AG04450 (cell line): Measurements from ENCODE around the gene CHRNA1. TPM values are rescaled to one million over a fixed set of nuclear protein-coding genes. Genes with fewer than 3 reads are reported as not detected.

Source experiments
- CTCF ChIA-PET: fragments of 300-600, 350-600 bp; formaldehyde crosslinking; extraction: SDS; loops from one replicate; lab custom pipeline; 2022; ENCODE audit warnings: antibody characterized with exemption, inconsistent platforms; lab: Charles Lee
- POLR2A ChIA-PET: fragments of 350-600 bp; formaldehyde crosslinking; extraction: SDS; loops from one replicate; lab custom pipeline; 2021; ENCODE audit warnings: antibody characterized with exemption, inconsistent platforms; lab: Yijun Ruan, JAX
- DNase-seq: peaks from one replicate; pipeline ENCODE4 v3.0.0-alpha.2; 2011; ENCODE audit warnings: low read depth, low spot score
- H3K27ac ChIP-seq: one replicate; pipeline ENCODE4 v1.5.1; 2012; ENCODE audit warnings: low read depth, low read length, control low read depth
- H3K27me3 ChIP-seq: one replicate; pipeline ENCODE4 v1.6.0; 2012; ENCODE audit warnings: low read length; ENCODE audit not compliant: control insufficient read depth, insufficient read depth
- H3K4me3 ChIP-seq: 2 replicates; pipeline ENCODE4 v1.5.1; 2011; ENCODE audit warnings: mild to moderate bottlenecking, low read depth, low read length, control low read depth
- H3K9me3 ChIP-seq: 2 replicates; pipeline ENCODE4 v1.5.1; 2012; ENCODE audit warnings: low read length; ENCODE audit not compliant: control insufficient read depth, insufficient read depth
- CTCF ChIP-seq: IDR thresholded peaks from 2 replicates; pipeline ENCODE4 v1.5.1; 2011; ENCODE audit warnings: low read depth, low read length, control low read depth, inconsistent platforms
- polyA plus RNA-seq: library from polyadenylated mRNA; depleted of rRNA; stranded (reverse); fragments of >200 nt; gene quantifications from 2 replicates; pipeline ENCODE4 v1.2.3, GENCODE V29; 2011

CHRNA1 gene
- polyA plus RNA-seq, 1 experiment = 2.7 TPM

GRCh38 chr2:174722942-174723592 is 41.2 kb downstream of the CHRNA1 start:
- POLR2A ChIA-PET = no interaction called here
- Histone ChIP-seq H3K27ac (no peak overlapping the region), H3K27me3 (peaks cover 22% of the 10 kb centered on the region), H3K9me3 (peaks cover under 1% of the 10 kb centered on the region; the same call in 1 of the 2 replicates), H3K4me3 (no peak overlapping the region)
- TF ChIP-seq CTCF = no peak
- DNase-seq = no peak
- CTCF ChIA-PET = interaction anchor here (0.7 kb wide), 1 partner anchor 382 kb away, joined by 3 read pairs; no protein-coding TSS in a partner anchor

DNA sequence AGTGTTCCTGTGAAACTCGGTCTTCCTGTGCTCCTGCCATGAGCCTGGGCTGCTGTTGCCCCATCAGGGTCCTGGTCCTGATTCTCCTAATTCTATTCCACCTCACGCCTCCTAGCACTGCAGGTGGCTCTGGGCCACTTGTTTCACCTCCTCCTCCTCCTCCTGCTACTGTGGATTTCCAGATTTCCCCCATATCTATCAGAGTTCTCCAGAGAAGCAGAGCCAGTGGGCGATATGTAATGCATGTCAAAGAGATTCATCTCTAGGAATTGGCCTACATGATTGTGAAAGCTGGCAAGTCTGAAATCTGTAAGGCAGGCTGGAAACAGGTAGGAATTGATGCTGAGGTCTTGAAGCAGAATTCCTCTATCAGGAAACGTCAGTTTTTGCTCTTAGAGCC is 45.3 kb downstream of the CHRNA1 start:
- no peak for TF ChIP-seq CTCF
- Histone ChIP-seq H3K27ac (no peak overlapping the region), H3K4me3 (no peak overlapping the region), H3K9me3 (peaks cover 2% of the 10 kb centered on the region; the same call in 1 of the 2 replicates), H3K27me3 (peaks cover 11% of the 10 kb centered on the region)
- ChIA-PET CTCF (interaction anchor here (0.8 to 1.0 kb wide), 2 partner anchors 136 to 272 kb away, joined by 3 to 4 read pairs; no protein-coding TSS in a partner anchor), POLR2A (no interaction called here)
- DNase-seq = no peak

DNA sequence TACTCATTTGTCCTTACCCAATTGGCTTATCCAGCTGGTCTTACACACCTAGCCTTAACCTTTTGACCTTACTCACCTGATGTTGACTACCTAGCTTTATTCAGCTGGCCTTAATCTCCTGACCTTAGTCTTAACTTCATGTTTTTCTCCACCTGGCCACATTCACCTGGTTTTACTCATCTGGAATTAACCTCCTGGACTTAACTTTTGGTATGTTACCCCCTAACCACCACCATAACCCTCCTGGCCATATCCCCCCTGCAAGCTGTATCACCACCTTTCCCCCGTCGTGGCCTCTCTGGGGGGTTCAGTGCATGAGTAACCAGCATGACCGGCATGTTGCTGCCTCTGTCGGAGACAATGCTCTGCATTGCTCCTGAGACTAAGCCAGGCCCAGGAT is 45.7 kb downstream of the CHRNA1 start:
- ChIA-PET CTCF (interaction anchor here (1.5 kb wide), 1 partner anchor 31 kb away, joined by 5 read pairs; no protein-coding TSS in a partner anchor), POLR2A (no interaction called here)
- Histone ChIP-seq H3K9me3 (peaks cover 2% of the 10 kb centered on the region; the same call in 1 of the 2 replicates), H3K27me3 (peaks cover 11% of the 10 kb centered on the region), H3K4me3 (no peak overlapping the region), H3K27ac (no peak overlapping the region)
- TF ChIP-seq CTCF = no peak
- DNase-seq = no peak

GRCh38 chr2:174717916-174718315 is 46.4 kb downstream of the CHRNA1 start:
- H3K9me3 ChIP-seq = peaks cover 2% of the 10 kb centered on the region; the same call in 1 of the 2 replicates
- POLR2A ChIA-PET = no interaction called here
- DNase-seq = no peak
- H3K27ac ChIP-seq = no peak overlapping the region
- CTCF ChIA-PET = interaction anchor here (0.9 to 1.5 kb wide), 2 partner anchors 19 to 31 kb away, joined by 3 to 5 read pairs; no protein-coding TSS in a partner anchor
- H3K27me3 ChIP-seq = peaks cover 11% of the 10 kb centered on the region
- H3K4me3 ChIP-seq = no peak overlapping the region
- no peak for TF ChIP-seq CTCF

DNA sequence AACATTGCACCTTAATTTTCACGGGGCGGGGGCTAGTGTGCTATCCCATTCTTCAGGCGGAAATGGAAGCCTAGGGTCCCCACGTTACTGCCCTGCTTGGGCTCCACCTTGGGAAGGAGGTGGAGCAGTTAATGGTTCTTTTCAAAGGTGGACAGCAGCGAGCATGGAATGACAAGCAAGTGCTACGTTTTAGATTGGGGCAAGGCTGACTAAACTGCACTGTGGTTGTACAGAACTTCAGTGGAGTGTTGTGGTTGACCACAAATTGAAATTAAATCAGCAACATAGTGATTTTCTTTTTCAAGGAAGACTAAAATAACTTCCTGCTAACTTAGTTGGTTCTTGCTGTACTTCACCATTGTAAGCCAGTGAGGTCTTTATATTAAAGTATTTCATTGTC is 47.0 kb downstream of the CHRNA1 start:
- no peak for DNase-seq
- CTCF ChIA-PET = interaction anchor here (0.9 to 1.5 kb wide), 2 partner anchors 18 to 32 kb away, joined by 3 to 5 read pairs; no protein-coding TSS in a partner anchor

More for the DNA sequence above, 47.0 kb downstream of the CHRNA1 start:
- H3K4me3 ChIP-seq = no peak overlapping the region
- POLR2A ChIA-PET = no interaction called here
- TF ChIP-seq CTCF = no peak
- H3K27ac ChIP-seq = no peak overlapping the region
- peaks cover 2% of the 10 kb centered on the region; the same call in 1 of the 2 replicates for H3K9me3 ChIP-seq
- peaks cover 8% of the 10 kb centered on the region for H3K27me3 ChIP-seq
